22Rv1 (cell line): ENCODE measurements around the gene THAP8.

Experiments
- H3K27ac ChIP-seq: fragments of 450-650 bp; 2 replicates; pipeline ENCODE4 v1.5.1; 2017
- CTCF ChIP-seq: fragments of 450-650 bp; IDR thresholded peaks from 2 replicates; pipeline ENCODE4 v1.5.1; 2017; ENCODE audit warnings: mild to moderate bottlenecking
- ZFX ChIP-seq: fragments of 450-650 bp; IDR thresholded peaks from 2 replicates; pipeline ENCODE4 v1.6.1; 2017; ENCODE audit warnings: antibody characterized with exemption, borderline replicate concordance

THAP8 gene

GRCh38 chr19:36093687-36094086, 39.6 kb upstream of the THAP8 start:
- no peak overlapping the region for H3K27ac ChIP-seq
- no peak for TF ChIP-seq CTCF
- no peak for TF ChIP-seq ZFX

- no peak overlapping the region for H3K27ac ChIP-seq
- TF ChIP-seq ZFX (no peak), CTCF (no peak)
Observed at GRCh38 chr19:36093146-36093662, 39.1 kb upstream of the THAP8 start.

- no peak overlapping the region for H3K27ac ChIP-seq
- TF ChIP-seq ZFX = no peak
- no peak for TF ChIP-seq CTCF
Observed at GRCh38 chr19:36092566-36092965, 38.5 kb upstream of the THAP8 start.

- H3K27ac ChIP-seq = no peak overlapping the region
- no peak for TF ChIP-seq ZFX
- TF ChIP-seq CTCF = no peak
Observed at GRCh38 chr19:36090910-36091695, 37.0 kb upstream of the THAP8 start.

- H3K27ac ChIP-seq = no peak overlapping the region
- TF ChIP-seq CTCF (no peak), ZFX (no peak)
Observed at GRCh38 chr19:36089847-36090246, 35.8 kb upstream of the THAP8 start.

- no peak overlapping the region for H3K27ac ChIP-seq
Observed at GRCh38 chr19:36086326-36086725, 32.2 kb upstream of the THAP8 start.

More at GRCh38 chr19:36086326-36086725, 32.2 kb upstream of the THAP8 start:
- TF ChIP-seq ZFX (no peak), CTCF (no peak)
